ENCODE results near the gene BRD3OS. TPM values are rescaled to one million over a fixed set of nuclear protein-coding genes. Genes with fewer than 3 reads are reported as not detected.

BRD3OS gene
- total RNA-seq, 1 experiment from 2014 or later: 13.5 TPM

- CTCF ChIA-PET: no interaction called here
- intact Hi-C loops (cut with micrococcal nuclease; ENCODE audit: unreplicated experiment): no loop called here
- POLR2A ChIA-PET (ENCODE audit: low non-redundant PET): no interaction called here
- no peak for DNase-seq (ENCODE audit: low spot score)
- BruUV-seq (replicated peaks): no TSS peak
- no peaks in the 10 kb centered on the region for H3K4me1 ChIP-seq (ENCODE audit: insufficient read depth, low read length, poor library complexity, severe bottlenecking)
- H3K27ac ChIP-seq (ENCODE audit: low read depth, low read length, poor library complexity, severe bottlenecking): no peak overlapping the region
- TF ChIP-seq EZH2 (IDR thresholded peaks at IDR 0.05; ENCODE audit: borderline replicate concordance, low read depth, low read length, poor library complexity, severe bottlenecking) (no peak), CTCF (conservative IDR thresholded peaks at IDR 0.05; ENCODE audit: low read depth, low read length) (no peak)
- H3K27me3 ChIP-seq (replicated peaks; ENCODE audit: insufficient read depth, low read depth, low read length, poor library complexity): no peaks in the 10 kb centered on the region
- H3K4me3 ChIP-seq (ENCODE audit: low read depth, low read length, poor library complexity, severe bottlenecking): no peak overlapping the region
- no peaks in the 10 kb centered on the region for H3K9me3 ChIP-seq (ENCODE audit: low read depth, low read length, poor library complexity, severe bottlenecking)
- H3K36me3 ChIP-seq (ENCODE audit: insufficient read depth, low read length, poor library complexity, severe bottlenecking): no peaks in the 10 kb centered on the region
Observed at GRCh38 chr9:133978899-133979272, 46.4 kb upstream of the BRD3OS start.

- CTCF ChIA-PET: no interaction called here
- DNase-seq (ENCODE audit: low spot score): no peak
- Histone ChIP-seq H3K27ac (ENCODE audit: low read depth, low read length, poor library complexity, severe bottlenecking) (no peak overlapping the region), H3K9me3 (ENCODE audit: low read depth, low read length, poor library complexity, severe bottlenecking) (no peaks in the 10 kb centered on the region), H3K4me3 (ENCODE audit: low read depth, low read length, poor library complexity, severe bottlenecking) (no peak overlapping the region), H3K27me3 (replicated peaks; ENCODE audit: insufficient read depth, low read depth, low read length, poor library complexity) (no peaks in the 10 kb centered on the region), H3K4me1 (ENCODE audit: insufficient read depth, low read length, poor library complexity, severe bottlenecking) (no peaks in the 10 kb centered on the region), H3K36me3 (ENCODE audit: insufficient read depth, low read length, poor library complexity, severe bottlenecking) (no peaks in the 10 kb centered on the region)
- no TSS peak for BruUV-seq (replicated peaks)
- intact Hi-C loops (cut with micrococcal nuclease; ENCODE audit: unreplicated experiment): no loop called here
- no peak for TF ChIP-seq EZH2 (IDR thresholded peaks at IDR 0.05; ENCODE audit: borderline replicate concordance, low read depth, low read length, poor library complexity, severe bottlenecking)
- TF ChIP-seq CTCF (conservative IDR thresholded peaks at IDR 0.05; ENCODE audit: low read depth, low read length): no peak
- POLR2A ChIA-PET (ENCODE audit: low non-redundant PET): no interaction called here
Observed at GRCh38 chr9:133979273-133979920, 45.9 kb upstream of the BRD3OS start.

GRCh38 chr9:133979921-133980863 is 45.1 kb upstream of the BRD3OS start:
- TF ChIP-seq EZH2 (IDR thresholded peaks at IDR 0.05; ENCODE audit: borderline replicate concordance, low read depth, low read length, poor library complexity, severe bottlenecking) (no peak), CTCF (conservative IDR thresholded peaks at IDR 0.05; ENCODE audit: low read depth, low read length) (no peak)
- no peak overlapping the region for H3K27ac ChIP-seq (ENCODE audit: low read depth, low read length, poor library complexity, severe bottlenecking)
- CTCF ChIA-PET: interaction anchor here (0.5 kb wide), 1 partner anchor 76 kb away, joined by 3 read pairs; no protein-coding TSS in a partner anchor
- no peaks in the 10 kb centered on the region for H3K4me1 ChIP-seq (ENCODE audit: insufficient read depth, low read length, poor library complexity, severe bottlenecking)
- intact Hi-C loops (cut with micrococcal nuclease; ENCODE audit: unreplicated experiment): no loop called here
- POLR2A ChIA-PET (ENCODE audit: low non-redundant PET): no interaction called here
- H3K4me3 ChIP-seq (ENCODE audit: low read depth, low read length, poor library complexity, severe bottlenecking): no peak overlapping the region
- H3K36me3 ChIP-seq (ENCODE audit: insufficient read depth, low read length, poor library complexity, severe bottlenecking): no peaks in the 10 kb centered on the region
- BruUV-seq (replicated peaks): no TSS peak
- no peaks in the 10 kb centered on the region for H3K27me3 ChIP-seq (replicated peaks; ENCODE audit: insufficient read depth, low read depth, low read length, poor library complexity)
- no peak for DNase-seq (ENCODE audit: low spot score)
- no peaks in the 10 kb centered on the region for H3K9me3 ChIP-seq (ENCODE audit: low read depth, low read length, poor library complexity, severe bottlenecking)
